CD8-positive, alpha-beta memory T cell (primary cell): ENCODE results near the gene GTF2A1L. TPM values are rescaled to one million over a fixed set of nuclear protein-coding genes. Genes with fewer than 3 reads are reported as not detected.
"Not testable (repeated sequence)": the region's sequence is repeated elsewhere in the genome, so short reads cannot be mapped to it uniquely, and the experiment has no call there.

Source experiments
- CTCF ChIA-PET: fragments of 350-600 bp; sonication (Branson Sonifier 250); formaldehyde crosslinking; loops from one replicate; lab custom pipeline; 2021; ENCODE audit warnings: antibody characterized with exemption; lab: Charles Lee
- POLR2A ChIA-PET: fragments of 350-600 bp; sonication (Branson Sonifier 250); formaldehyde crosslinking; loops from one replicate; lab custom pipeline; 2021; ENCODE audit warnings: antibody characterized with exemption; lab: Charles Lee
- DNase-seq, 5 donors: peaks; one replicate each; pipeline versions ENCODE4 v3.0.0 to v3.0.0-alpha.2; 2020 to 2022; ENCODE audit warnings: mixed read lengths in 1 of 5
- H3K27ac ChIP-seq: one replicate; pipeline ENCODE4 v1.7.0; 2013; ENCODE audit warnings: low read depth, mild to moderate bottlenecking, low read length, moderate library complexity
- H3K27me3 ChIP-seq: 2 replicates; pipeline ENCODE4 v1.7.0; 2013; ENCODE audit warnings: low read length, mild to moderate bottlenecking; ENCODE audit not compliant: insufficient read depth, poor library complexity, severe bottlenecking
- H3K36me3 ChIP-seq: 2 replicates; pipeline ENCODE4 v1.7.0; 2013; ENCODE audit warnings: mild to moderate bottlenecking, low read length, moderate library complexity; ENCODE audit not compliant: insufficient read depth
- H3K4me1 ChIP-seq: 2 replicates; pipeline ENCODE4 v1.7.0; 2013; ENCODE audit warnings: mild to moderate bottlenecking, low read length, moderate library complexity; ENCODE audit not compliant: insufficient read depth
- H3K4me3 ChIP-seq: 2 replicates; pipeline ENCODE4 v1.7.0; 2013; ENCODE audit warnings: mild to moderate bottlenecking, low read length
- H3K9me3 ChIP-seq: 2 replicates; pipeline ENCODE4 v1.7.0; 2013; ENCODE audit warnings: mild to moderate bottlenecking, low read length
- H3K27ac Mint-ChIP-seq, 8 donors: one replicate each; pipeline ENCODE4 v1.8.0; 2020 to 2021; ENCODE audit warnings: mixed read lengths in 8 of 8, mild to moderate bottlenecking in 6 of 8, inconsistent platforms in 3 of 8, moderate library complexity in 3 of 8
- H3K27me3 Mint-ChIP-seq, 2 donors: one replicate each; pipeline ENCODE4 v1.8.0; 2020 to 2021; ENCODE audit warnings: mixed read lengths in 2 of 2, mild to moderate bottlenecking in 1 of 2, moderate library complexity in 1 of 2
- H3K36me3 Mint-ChIP-seq, 3 donors: one replicate each; pipeline ENCODE4 v1.8.0; 2020 to 2021; ENCODE audit warnings: mixed read lengths in 3 of 3, inconsistent platforms in 1 of 3, mild to moderate bottlenecking in 1 of 3
- H3K4me1 Mint-ChIP-seq, 3 donors: one replicate each; pipeline ENCODE4 v1.8.0; 2020 to 2021; ENCODE audit warnings: mixed read lengths in 3 of 3, inconsistent platforms in 1 of 3, mild to moderate bottlenecking in 1 of 3
- H3K4me3 Mint-ChIP-seq, 7 donors: one replicate each; pipeline ENCODE4 v1.8.0; 2020 to 2021; ENCODE audit warnings: mixed read lengths in 7 of 7, mild to moderate bottlenecking in 6 of 7, moderate library complexity in 4 of 7, inconsistent platforms in 2 of 7
- H3K9me3 Mint-ChIP-seq, 5 donors: one replicate each; pipeline ENCODE4 v1.8.0; 2020 to 2022; ENCODE audit warnings: mixed read lengths in 5 of 5, mild to moderate bottlenecking in 3 of 5, moderate library complexity in 2 of 5, inconsistent platforms in 1 of 5
- polyA plus RNA-seq: library from polyadenylated mRNA; unstranded; fragments of 300-500 nt; fragmentation: Illumina TruSeq; gene quantifications from one replicate; pipeline ENCODE4 v1.2.3, GENCODE V29; 2021
- total RNA-seq, 2 experiments: library from RNA; stranded (reverse); gene quantifications; one replicate each; pipeline ENCODE4 v1.2.3, GENCODE V29; 2021

GTF2A1L gene
- total and polyA plus RNA-seq, 3 experiments from 2014 or later: not detected

DNA sequence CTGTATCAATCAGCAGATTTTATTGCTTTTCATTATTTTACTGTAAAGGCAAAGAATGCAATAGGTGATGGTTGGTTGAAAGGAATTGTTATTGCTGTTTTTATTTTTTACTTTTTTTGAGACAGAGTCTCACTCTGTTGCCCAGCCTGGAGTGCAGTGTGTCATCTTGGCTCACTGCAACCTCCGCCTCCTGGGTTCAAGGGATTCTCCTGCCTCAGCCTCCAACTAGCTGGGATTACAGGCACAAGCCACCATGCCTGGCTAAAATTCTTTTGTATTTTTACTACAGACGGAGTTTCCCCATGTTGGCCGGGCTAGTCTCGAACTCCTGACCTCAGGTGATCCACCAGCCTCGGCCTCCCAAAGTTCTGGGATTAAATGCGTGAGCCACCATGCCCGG, 20.9 kb upstream of the GTF2A1L start:
- H3K4me1 ChIP-seq, H3K4me3 Mint-ChIP-seq, H3K27me3 Mint-ChIP-seq, H3K9me3 ChIP-seq, H3K36me3 ChIP-seq, H3K4me3 ChIP-seq, H3K9me3 Mint-ChIP-seq, H3K4me1 Mint-ChIP-seq, H3K27ac Mint-ChIP-seq, H3K27ac ChIP-seq, H3K27me3 ChIP-seq, CTCF ChIA-PET, POLR2A ChIA-PET, DNase-seq, H3K36me3 Mint-ChIP-seq: not testable (repeated sequence)

DNA sequence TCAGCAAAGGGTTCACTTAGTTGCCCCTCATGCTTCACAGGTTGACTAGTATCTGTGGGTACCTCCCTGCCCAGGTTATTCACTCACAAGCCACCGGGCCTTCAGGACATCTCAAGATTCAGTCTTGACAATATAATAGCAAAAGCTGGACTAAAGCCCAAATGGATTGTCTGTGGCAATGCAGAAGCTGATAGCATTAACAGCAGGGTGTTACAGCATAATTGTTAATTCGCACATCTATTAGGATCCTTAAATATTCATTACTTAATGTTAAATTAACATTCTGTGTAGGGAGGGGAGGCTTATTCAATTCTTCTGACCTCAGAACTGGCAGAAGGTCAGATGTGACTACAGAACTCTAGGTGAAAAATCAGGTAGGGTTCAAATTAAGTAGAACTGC, 20.2 kb upstream of the GTF2A1L start:
- no peaks in the 10 kb centered on the region for H3K27me3 ChIP-seq
- H3K4me3 ChIP-seq: no peak overlapping the region
- CTCF ChIA-PET: no interaction called here
- H3K9me3 ChIP-seq: no peaks in the 10 kb centered on the region
- Mint-ChIP-seq H3K27ac (no peak overlapping the region), H3K36me3 (no peaks in the 10 kb centered on the region), H3K4me3 (no peak overlapping the region), H3K4me1 (no peaks in the 10 kb centered on the region), H3K27me3 (no peaks in the 10 kb centered on the region), H3K9me3 (no peaks in the 10 kb centered on the region)
- H3K27ac ChIP-seq: no peak overlapping the region
- POLR2A ChIA-PET: no interaction called here
- DNase-seq: no peak
- no peaks in the 10 kb centered on the region for H3K36me3 ChIP-seq
- H3K4me1 ChIP-seq: no peaks in the 10 kb centered on the region

DNA sequence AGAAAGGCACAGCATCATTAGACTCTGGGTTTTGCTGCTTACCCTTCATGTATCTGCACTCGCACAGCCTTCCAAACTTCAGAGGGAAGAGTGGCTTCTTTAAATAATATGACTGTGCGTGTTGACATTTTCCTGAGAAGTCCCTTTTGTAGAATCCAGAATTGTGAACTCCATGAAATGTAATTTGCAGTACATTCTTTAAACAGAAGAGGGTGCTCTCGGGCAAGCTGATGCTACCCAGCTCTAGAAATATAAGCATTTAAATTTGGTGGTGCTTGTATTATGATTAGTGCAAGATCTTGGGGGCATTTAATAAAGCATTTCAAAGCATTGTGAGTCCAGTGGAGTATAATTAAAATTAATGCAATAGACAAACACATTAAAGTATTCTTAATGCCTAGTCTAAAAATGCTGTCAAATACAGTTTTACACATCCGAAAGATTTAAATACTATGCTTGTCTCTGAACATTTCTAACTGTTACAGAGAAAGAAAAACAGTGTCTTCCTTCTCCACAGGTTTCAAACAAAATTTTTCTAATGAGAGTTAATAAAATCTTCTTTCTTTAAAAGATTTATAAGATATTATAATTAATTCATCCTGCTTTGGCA, 17.3 kb upstream of the GTF2A1L start:
- no peaks in the 10 kb centered on the region for H3K4me1 ChIP-seq
- H3K9me3 Mint-ChIP-seq: no peaks in the 10 kb centered on the region
- H3K27ac Mint-ChIP-seq: no peak overlapping the region
- H3K9me3 ChIP-seq: no peaks in the 10 kb centered on the region
- ChIA-PET CTCF (interaction anchor here (0.8 kb wide), 1 partner anchor 11 kb away, joined by 3 read pairs; no protein-coding TSS in a partner anchor), POLR2A (no interaction called here)
- no peaks in the 10 kb centered on the region for H3K4me1 Mint-ChIP-seq
- no peak for DNase-seq
- H3K4me3 ChIP-seq: no peak overlapping the region
- no peaks in the 10 kb centered on the region for H3K36me3 Mint-ChIP-seq
- no peak overlapping the region for H3K4me3 Mint-ChIP-seq
- no peaks in the 10 kb centered on the region for H3K27me3 Mint-ChIP-seq
- H3K36me3 ChIP-seq: no peaks in the 10 kb centered on the region
- H3K27ac ChIP-seq: no peak overlapping the region
- H3K27me3 ChIP-seq: no peaks in the 10 kb centered on the region

DNA sequence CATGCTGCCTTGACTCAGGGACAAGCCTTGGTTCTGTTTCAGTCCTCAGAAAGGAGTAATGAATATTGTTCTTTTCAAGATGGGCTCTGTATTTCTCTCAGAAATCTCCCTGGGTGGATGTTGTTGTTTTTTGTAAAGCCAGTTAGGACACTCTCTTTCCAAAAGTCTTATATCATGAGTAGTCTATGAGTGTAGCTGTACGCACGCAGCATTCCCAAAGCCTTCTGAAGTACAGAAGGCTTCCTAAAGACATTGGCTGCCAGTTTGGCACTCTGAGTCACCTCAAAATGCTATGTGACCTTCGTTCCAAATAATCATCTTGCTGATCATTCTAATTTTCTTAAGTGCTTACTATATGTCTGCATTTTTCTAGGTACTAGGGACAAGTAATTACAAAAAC, 16.7 kb upstream of the GTF2A1L start:
- no peaks in the 10 kb centered on the region for H3K9me3 Mint-ChIP-seq
- H3K36me3 ChIP-seq: no peaks in the 10 kb centered on the region
- DNase-seq: no peak
- no peaks in the 10 kb centered on the region for H3K9me3 ChIP-seq
- ChIA-PET CTCF (no interaction called here), POLR2A (no interaction called here)
- H3K4me3 Mint-ChIP-seq: no peak overlapping the region
- no peaks in the 10 kb centered on the region for H3K27me3 ChIP-seq
- H3K27ac ChIP-seq: no peak overlapping the region
- H3K4me1 Mint-ChIP-seq: no peaks in the 10 kb centered on the region
- H3K4me1 ChIP-seq: no peaks in the 10 kb centered on the region
- H3K4me3 ChIP-seq: no peak overlapping the region
- H3K27ac Mint-ChIP-seq: no peak overlapping the region
- no peaks in the 10 kb centered on the region for H3K27me3 Mint-ChIP-seq
- H3K36me3 Mint-ChIP-seq: no peaks in the 10 kb centered on the region

DNA sequence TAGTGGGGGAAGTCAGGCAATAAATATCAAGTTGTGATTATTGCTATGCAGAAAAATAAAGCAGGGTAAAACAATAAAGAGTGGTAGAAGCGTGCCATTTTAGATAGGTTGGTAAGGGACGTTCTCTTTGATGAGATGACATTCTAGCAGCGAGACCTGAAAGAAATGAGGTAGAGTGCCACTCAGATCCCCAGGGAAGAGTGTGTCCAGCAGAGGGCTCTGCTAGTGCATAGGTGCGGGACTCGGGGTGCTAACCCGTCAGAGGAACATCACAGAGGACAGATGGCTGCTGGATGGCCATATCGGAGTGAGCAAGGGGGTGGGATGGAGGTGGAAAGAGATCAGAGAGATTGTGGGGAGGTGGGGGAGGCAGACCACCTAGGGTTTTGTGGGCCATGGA, 16.3 kb upstream of the GTF2A1L start:
- no peaks in the 10 kb centered on the region for H3K36me3 Mint-ChIP-seq
- CTCF ChIA-PET: no interaction called here
- Histone ChIP-seq H3K4me1 (no peaks in the 10 kb centered on the region), H3K36me3 (no peaks in the 10 kb centered on the region), H3K27ac (no peak overlapping the region), H3K4me3 (no peak overlapping the region), H3K27me3 (no peaks in the 10 kb centered on the region), H3K9me3 (no peaks in the 10 kb centered on the region)
- H3K27me3 Mint-ChIP-seq: no peaks in the 10 kb centered on the region
- H3K4me1 Mint-ChIP-seq: no peaks in the 10 kb centered on the region
- no peak overlapping the region for H3K27ac Mint-ChIP-seq
- no peak overlapping the region for H3K4me3 Mint-ChIP-seq
- POLR2A ChIA-PET: no interaction called here
- no peaks in the 10 kb centered on the region for H3K9me3 Mint-ChIP-seq
- no peak for DNase-seq

DNA sequence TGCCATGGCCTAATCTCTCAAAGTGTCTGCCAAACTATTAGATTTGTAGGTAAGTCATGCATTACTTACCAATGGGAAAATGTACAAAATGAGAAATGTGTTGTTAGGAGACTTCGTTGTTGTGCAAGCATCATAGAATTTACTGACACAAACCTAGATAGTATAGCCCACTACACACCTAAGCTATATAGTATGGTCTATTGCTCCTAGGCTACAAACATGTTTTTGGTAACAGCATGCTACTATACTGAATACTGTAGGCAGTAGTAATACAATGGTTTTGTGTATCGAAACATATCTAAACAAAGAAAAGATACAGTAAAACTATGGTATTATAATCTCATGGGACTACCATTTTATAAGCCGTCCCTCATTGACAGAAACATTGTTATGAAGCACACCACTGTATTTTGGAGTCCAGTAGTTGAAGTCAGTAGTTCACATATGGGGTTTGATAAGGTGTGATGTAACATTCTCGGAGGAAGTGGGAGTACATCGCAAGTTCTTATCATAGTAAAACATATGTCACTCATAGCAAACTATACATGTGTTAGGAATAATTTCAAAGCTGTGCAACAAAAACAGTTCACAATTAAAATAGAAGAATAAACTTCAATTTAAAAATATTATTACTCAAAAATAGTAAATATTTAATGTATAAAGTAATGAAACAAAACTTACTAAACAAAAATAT, 12.0 kb upstream of the GTF2A1L start:
- CTCF ChIA-PET: no interaction called here
- no peaks in the 10 kb centered on the region for H3K36me3 Mint-ChIP-seq
- Histone ChIP-seq H3K27me3 (no peaks in the 10 kb centered on the region), H3K4me1 (no peaks in the 10 kb centered on the region), H3K27ac (no peak overlapping the region), H3K9me3 (no peaks in the 10 kb centered on the region), H3K36me3 (no peaks in the 10 kb centered on the region), H3K4me3 (no peak overlapping the region)
- H3K4me1 Mint-ChIP-seq: no peaks in the 10 kb centered on the region
- H3K27ac Mint-ChIP-seq: no peak overlapping the region
- H3K9me3 Mint-ChIP-seq: no peaks in the 10 kb centered on the region
- H3K4me3 Mint-ChIP-seq: no peak overlapping the region
- H3K27me3 Mint-ChIP-seq: peaks cover 3 to 6% of the 10 kb centered on the region in 2 donors
- POLR2A ChIA-PET: no interaction called here
- DNase-seq: no peak

DNA sequence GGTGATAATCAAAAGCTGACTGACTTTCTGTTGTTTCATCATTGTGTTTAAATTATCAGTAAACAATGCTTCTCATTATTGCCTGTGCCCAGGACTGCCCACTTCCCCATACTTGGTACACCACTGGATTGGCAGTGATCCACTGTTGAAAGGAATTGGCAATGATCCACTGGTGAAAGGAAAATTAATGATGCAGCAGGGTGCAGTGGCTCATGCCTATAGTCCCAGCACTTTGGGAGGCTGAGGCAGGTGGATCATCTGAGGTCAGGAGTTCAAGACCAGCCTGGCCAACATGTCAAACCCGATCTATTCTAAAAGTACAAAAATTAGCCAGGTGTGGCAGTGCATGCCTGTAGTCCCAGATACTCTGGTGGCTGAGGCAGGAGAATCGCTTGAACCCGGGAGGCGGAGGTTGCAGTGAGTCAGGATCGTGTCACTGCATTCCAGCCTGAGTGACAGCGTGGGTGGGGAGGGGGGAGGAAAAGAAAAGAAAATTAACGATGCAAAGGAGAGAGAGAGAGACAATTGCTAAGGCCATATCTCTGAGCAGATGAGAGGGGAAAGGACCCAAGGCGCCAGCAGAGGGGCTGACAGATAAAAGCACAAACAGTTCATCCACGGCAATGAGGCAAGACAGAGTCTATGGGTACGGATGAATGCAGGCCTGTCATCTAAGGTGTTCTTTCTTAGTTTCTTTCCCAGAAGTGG, 10.2 kb upstream of the GTF2A1L start:
- no peaks in the 10 kb centered on the region for H3K27me3 ChIP-seq
- H3K36me3 Mint-ChIP-seq: no peaks in the 10 kb centered on the region
- H3K4me1 Mint-ChIP-seq: no peaks in the 10 kb centered on the region
- H3K36me3 ChIP-seq: no peaks in the 10 kb centered on the region
- CTCF ChIA-PET: no interaction called here
- H3K9me3 Mint-ChIP-seq: no peaks in the 10 kb centered on the region
- no peak for DNase-seq
- no peaks in the 10 kb centered on the region for H3K4me1 ChIP-seq
- H3K27ac ChIP-seq: no peak overlapping the region
- peaks cover 3 to 9% of the 10 kb centered on the region in 2 donors for H3K27me3 Mint-ChIP-seq
- H3K9me3 ChIP-seq: no peaks in the 10 kb centered on the region
- H3K4me3 Mint-ChIP-seq: no peak overlapping the region
- H3K27ac Mint-ChIP-seq: no peak overlapping the region
- POLR2A ChIA-PET: no interaction called here
- no peak overlapping the region for H3K4me3 ChIP-seq

DNA sequence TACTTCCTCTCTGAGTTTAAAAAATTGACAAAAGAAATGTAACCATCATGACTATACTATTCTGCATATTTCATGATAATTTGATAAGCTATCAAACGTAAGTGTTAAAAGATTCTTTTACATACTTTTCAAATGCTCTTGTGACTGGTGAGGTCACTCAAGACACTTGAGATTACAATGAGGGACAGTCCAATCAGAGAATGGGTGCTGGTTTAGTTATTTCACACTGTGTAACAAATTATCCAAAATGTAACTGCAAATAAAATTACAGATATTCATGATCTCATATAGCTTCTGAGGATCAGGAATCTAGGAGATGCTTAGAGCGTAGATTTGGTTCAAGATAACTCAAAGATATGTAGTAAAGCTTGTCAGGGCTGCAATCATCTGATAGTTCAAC, 4.4 kb upstream of the GTF2A1L start:
- ChIA-PET POLR2A (no interaction called here), CTCF (no interaction called here)
- Histone ChIP-seq H3K27ac (no peak overlapping the region), H3K4me1 (no peaks in the 10 kb centered on the region), H3K27me3 (no peaks in the 10 kb centered on the region), H3K36me3 (no peaks in the 10 kb centered on the region), H3K4me3 (no peak overlapping the region), H3K9me3 (no peaks in the 10 kb centered on the region)
- no peak overlapping the region for H3K27ac Mint-ChIP-seq
- peaks cover 3 to 10% of the 10 kb centered on the region in 2 donors for H3K27me3 Mint-ChIP-seq
- H3K4me3 Mint-ChIP-seq: no peak overlapping the region
- H3K36me3 Mint-ChIP-seq: no peaks in the 10 kb centered on the region
- peaks cover 0 to 3% (median 0%) of the 10 kb centered on the region in 5 donors for H3K9me3 Mint-ChIP-seq
- H3K4me1 Mint-ChIP-seq: no peaks in the 10 kb centered on the region
- no peak for DNase-seq
